ENCODE measurements around the gene CALB2.
"Not testable (repeated sequence)": the region's sequence is repeated elsewhere in the genome, so short reads cannot be mapped to it uniquely, and the experiment has no call there.

Gene CALB2

DNA sequence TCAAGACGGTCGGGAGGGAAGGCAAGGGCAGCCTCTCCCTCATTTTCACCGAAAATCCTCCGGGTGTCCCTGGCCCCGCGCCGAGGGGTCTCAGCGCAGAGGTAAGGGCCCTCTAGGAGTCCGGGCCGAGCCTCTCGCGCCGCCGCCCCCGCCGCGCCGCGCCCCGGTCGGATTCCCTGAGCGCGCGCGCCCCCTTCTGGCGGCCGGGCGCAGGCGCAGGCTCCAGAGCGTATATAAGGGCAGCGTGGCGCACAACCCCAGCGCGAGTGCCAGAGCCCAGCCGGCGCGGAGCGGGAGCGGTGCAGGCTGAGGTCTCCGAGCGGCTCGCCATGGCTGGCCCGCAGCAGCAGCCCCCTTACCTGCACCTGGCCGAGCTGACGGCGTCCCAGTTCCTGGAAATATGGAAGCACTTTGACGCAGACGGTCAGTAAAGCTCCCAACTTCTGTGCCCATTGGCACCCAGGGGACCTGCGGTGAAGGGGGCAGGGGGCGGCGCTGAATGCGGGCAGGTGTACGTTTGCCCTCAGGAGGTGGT is at the start of gene CALB2:
TSS of gene CALB2 (plus strand) at position 260 of the 535 bp plus-strand sequence. CDS start at position 330, 70 bp downstream.
- ATAC-seq, result peak; percentile 75 to 77

DNA sequence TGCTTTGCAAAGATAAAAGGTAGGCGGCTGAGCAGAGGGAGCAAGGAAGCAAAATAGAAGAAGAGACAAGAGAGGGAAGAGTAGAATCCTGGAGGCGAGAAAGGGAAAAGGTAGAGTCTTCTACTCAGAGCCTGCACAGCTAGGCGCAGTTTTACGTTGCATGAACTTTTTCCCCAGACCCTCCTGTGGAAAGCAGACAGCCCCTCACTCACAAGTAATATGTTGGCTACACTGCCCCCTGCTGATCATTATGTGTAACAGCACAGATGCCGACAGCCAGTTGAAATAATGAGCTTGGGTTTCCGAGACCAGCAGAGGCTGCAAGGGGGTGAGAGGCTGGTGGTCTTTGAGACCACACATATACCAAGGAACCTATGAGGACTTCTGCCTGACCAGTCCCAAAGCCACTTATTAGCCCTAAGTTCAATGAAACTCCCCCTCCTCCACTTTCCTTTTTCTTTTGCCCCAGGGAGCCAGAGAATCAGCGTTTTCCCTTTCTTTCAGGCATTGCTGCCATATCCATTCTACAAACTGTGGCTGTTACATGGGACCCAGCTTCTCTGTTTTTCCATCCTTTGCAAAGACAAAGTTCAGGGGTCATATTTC is 46.9 kb upstream of the CALB2 start:
- ATAC-seq, result no peak

DNA sequence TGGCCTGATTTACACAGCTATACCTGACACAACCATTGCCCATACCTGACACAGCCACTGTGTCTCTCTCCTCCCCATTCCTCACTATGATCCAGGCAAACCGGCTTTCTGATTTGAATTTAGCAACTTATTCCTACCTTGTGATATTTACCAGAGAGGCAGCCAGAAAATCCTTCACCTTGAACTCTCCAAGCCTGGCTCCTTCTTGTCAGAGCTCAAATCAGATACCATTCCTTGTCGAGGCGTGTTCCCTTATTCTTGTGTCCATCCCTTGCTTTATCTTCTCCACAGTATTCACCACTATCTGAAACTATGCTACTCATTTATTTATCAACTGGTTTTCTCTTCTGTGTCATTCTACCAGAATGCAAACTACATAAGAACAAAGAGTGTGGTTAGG is 44.9 kb upstream of the CALB2 start:
- ATAC-seq, result not testable (repeated sequence)

DNA sequence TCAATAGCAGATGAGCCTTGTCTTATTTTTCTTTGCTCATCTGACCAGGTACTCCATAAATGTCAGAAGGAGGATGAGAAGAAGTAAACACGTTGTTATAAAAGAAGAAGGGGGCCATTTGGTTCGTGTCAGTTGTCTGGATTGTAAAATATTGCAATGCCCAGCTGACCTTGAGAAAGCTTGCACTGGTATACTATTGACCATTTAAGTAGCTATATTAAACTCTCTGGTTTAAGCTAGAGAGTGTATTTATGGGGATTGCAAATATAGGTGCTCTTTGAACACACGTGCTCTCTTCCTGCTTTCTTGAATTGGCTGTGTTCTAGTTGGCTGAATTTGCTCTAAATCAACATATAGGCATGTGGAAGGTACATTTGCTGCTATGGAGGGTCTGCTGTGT is 43.3 kb upstream of the CALB2 start:
- no peak for ATAC-seq

GRCh38 chr16:71319999-71320398 is 38.5 kb upstream of the CALB2 start:
- ATAC-seq, result no peak

DNA sequence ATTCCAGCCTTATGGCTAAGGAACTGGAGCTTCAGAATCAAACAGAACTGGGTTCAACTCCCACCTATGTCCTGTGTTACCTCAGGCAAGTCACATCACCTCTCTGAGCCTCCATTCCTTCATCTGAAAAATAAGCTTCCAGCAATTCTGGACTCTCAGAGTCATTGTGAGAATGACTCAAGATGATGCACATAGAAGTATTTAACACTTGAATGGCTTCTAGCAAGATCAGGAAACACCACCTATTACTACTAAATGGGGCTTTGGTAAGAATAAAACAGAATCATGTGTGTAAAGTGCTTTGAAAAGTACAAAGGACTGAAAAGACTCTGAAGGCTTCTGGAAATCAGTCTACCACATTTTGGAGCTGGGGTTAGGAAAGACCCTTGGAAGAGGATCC is 30.8 kb upstream of the CALB2 start:
- ATAC-seq, result no peak

DNA sequence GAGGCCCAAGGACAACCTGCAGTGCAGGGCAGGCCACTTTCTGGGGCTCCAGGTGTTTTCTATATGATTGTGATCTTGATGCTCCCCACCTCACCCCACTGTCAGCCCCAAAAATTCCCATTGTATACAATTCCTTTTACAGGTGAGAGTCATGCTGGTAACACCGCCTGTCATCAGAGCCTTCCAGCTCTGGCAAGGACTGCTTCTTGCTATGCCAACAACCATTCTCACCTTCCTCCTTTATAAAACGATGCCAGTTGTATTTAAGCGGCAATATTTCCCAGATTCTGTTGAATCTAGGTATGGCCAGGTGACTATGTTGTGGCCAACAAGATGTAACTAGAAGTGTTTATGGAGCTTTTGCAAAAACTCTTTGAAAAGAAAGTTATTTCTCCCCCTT is 30.4 kb upstream of the CALB2 start:
- no peak for ATAC-seq

- ATAC-seq, result no peak
These were observed 20.9 kb upstream of the CALB2 start for GRCh38 chr16:71337631-71338030.

- ATAC-seq, result no peak
These were observed 20.3 kb upstream of the CALB2 start for GRCh38 chr16:71338193-71338592.

GRCh38 chr16:71338632-71339031 is 19.9 kb upstream of the CALB2 start:
- no peak for ATAC-seq

DNA sequence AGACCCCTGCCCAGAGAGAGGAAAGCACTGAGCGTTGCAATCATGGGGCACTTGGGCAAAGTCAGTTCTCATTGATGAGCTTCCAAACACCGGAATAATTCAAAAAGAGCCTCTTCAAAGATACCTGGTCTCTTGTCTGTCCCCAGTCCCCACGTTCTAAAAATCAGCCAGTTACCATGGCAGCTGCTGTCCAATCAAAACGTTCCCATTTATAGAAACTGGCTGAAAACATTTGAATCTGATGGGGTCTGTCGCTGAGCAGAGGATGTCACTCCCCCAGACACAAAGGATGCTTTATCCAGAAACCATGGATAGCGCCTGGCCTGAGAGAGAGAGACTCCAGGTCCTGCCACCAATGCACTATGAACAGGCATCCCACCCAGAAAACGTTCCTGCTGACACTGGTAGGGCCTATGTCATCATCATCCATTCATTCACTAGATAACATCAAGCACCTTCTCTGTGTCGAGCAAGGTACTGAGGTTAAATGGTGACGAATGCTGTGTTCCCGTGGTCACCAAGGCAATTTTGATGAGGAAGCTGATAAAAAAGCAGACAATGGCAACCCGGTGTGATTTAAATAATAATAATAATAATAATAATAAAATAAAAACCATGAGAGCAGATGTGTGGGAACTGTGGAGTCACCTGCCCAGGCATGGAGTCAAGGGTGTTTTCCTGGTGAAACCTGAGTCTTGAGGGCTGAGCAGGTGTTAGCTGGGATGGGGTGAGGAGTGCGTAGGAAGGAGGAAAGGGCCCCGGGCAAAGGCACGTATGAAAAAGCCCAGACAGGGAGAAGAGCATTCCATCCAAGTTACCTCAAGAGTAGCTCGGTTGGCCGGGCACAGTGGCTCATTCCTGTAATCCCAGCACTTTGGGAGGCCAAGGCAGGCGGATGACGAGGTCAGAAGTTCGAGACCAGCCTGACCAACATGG is 19.0 kb upstream of the CALB2 start:
- ATAC-seq, result no peak

DNA sequence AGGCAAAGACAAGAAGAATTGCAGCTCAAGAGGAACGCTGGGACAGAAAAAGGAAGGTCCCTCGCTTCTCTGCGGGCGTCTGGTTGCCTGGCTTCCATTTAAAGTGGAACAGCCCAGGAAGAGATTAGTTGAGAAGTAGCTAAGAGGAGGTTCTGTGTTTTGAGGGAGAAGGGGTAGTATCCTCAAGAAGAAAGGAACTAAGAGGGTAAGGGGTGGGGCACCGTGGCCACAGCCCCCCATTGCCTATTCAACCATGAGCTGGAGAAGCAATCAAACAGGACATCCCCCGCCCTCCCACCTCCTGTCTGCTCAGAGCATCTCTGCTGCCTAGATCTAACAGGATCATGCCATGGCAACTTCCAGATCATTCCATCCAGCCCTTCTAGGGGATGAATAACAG is 18.1 kb upstream of the CALB2 start:
- ATAC-seq, result no peak

GRCh38 chr16:71341881-71342280 is 16.6 kb upstream of the CALB2 start:
- ATAC-seq, result no peak

DNA sequence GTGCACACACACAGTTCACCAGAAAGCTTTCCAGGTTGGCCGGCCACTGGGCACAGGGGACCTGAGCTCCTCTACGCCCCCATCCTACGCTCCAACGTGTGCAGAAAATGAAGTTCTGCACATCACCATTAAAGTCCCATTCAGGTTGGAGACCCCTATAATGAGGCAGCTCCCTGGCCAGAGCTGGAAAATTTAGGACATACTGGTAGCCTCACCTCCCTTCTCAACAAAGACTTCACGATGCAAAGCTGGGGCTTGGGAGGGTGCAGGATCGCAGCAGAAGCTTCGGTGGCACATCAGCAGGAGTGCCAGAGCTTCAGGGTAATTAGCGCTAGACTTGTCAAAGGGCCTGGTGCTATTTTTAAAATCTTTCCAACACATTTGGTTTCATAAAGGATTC is 15.4 kb upstream of the CALB2 start:
- no peak for ATAC-seq

- ATAC-seq, result no peak
These were observed 14.1 kb upstream of the CALB2 start for GRCh38 chr16:71344315-71344905.

- no peak for ATAC-seq
These were observed 13.5 kb upstream of the CALB2 start for GRCh38 chr16:71345031-71345430.

DNA sequence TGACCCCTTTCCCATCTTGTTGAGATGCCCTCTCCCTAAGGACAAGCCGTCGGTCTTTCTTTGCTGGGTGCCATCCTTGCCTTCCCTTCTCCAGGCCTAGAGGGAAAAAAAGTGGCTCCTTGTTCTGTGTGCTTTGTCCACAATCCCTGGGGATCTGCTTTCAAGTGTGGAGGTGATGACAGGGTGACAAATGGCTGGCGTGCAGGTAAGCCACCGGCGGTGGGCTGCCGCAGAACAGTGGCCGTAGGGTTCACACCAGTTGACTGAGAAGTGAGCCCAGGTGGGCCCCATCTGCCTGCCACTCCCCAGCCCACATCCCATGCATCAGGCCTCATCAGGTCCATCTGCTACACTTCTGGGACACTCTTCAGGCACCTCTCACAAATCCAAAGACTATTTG is 11.4 kb upstream of the CALB2 start:
- no peak for ATAC-seq

- ATAC-seq, result no peak
These were observed 10.0 kb upstream of the CALB2 start for GRCh38 chr16:71348262-71349085.

- no peak for ATAC-seq
These were observed 7.5 kb upstream of the CALB2 start for GRCh38 chr16:71350821-71351557.

DNA sequence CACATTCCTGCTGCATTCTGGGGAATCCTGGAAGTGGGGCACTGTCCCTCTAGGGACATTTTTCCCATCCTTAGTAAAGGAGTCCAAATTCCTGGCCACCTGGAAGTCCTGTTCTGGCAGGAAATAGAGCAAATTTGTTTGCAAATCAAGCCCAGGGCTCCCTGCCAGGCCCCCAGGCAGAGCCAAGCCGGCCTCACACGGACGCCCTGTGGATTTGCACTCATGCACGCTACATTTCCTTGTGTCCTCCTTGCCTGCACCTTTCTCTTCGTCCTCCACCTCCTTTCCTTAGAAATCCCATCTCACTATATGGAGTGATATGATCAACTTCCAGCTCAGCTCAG is 7.0 kb upstream of the CALB2 start:
- no peak for ATAC-seq

- ATAC-seq, result no peak
These were observed 6.1 kb upstream of the CALB2 start for GRCh38 chr16:71352466-71352865.

GRCh38 chr16:71352963-71353460 is 5.5 kb upstream of the CALB2 start:
- ATAC-seq, result no peak
